ENCODE measurements around the gene WDR72. TPM values are rescaled to one million over a fixed set of nuclear protein-coding genes. Genes with fewer than 3 reads are reported as not detected.

Gene WDR72
- total and polyA plus RNA-seq, 4 donors: 6.1 to 55.4 (median 17.0) TPM

DNA sequence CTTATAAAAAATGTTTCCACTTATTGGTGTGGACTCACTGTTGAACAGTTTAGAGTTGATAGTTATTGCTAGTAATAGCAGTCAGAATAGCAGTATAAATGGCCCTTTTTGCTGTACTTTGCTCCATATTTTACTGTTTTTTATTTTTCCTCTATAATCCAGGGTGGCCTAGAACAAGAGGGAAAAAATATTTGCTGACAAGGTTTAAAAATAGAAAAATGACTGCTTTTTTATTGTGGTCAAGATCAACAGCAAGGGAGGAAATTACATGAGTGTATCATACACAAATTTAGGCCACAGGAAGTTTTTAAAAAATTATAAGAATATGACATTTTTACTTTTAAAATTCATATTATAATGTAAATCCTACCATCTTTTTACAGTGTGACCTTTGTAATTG, 269.1 kb downstream of the WDR72 start:
- DNase-seq (ENCODE audit: low spot score): no peak
- no peaks in the 10 kb centered on the region for H3K27me3 ChIP-seq (ENCODE audit: control insufficient read depth in 4 of 4, insufficient read depth in 4 of 4, low read length in 3 of 4)
- H3K9me3 ChIP-seq (ENCODE audit: control insufficient read depth in 4 of 4, low read length in 3 of 4): no peaks in the 10 kb centered on the region
- H3K4me1 ChIP-seq (ENCODE audit: control insufficient read depth in 4 of 4, insufficient read depth in 4 of 4, low read length in 3 of 4): no peaks in the 10 kb centered on the region
- H3K36me3 ChIP-seq (ENCODE audit: control insufficient read depth in 4 of 4, insufficient read depth in 3 of 4, low read depth in 1 of 4, low read length in 3 of 4): no peaks in the 10 kb centered on the region
- H3K9ac ChIP-seq (ENCODE audit: low read depth in 1 of 2, low read length in 2 of 2): no peak overlapping the region
- no peak overlapping the region for H3K27ac ChIP-seq (ENCODE audit: low read depth in 1 of 2, low read length in 2 of 2)
- TF ChIP-seq HNF4A (conservative IDR thresholded peaks at IDR 0.05): no peak
- TF ChIP-seq, protein P1, sequence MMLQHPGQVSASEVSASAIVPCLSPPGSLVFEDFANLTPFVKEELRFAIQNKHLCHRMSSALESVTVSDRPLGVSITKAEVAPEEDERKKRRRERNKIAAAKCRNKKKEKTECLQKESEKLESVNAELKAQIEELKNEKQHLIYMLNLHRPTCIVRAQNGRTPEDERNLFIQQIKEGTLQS (IDR thresholded peaks at IDR 0.05): no peak
- TF ChIP-seq RXRA (IDR thresholded peaks at IDR 0.05): no peak
- no peak for TF ChIP-seq JUND (IDR thresholded peaks at IDR 0.05)
- no peak for TF ChIP-seq YY1 (IDR thresholded peaks at IDR 0.05)
- TF ChIP-seq TAF1 (conservative IDR thresholded peaks at IDR 0.05): no peak
- no peak for TF ChIP-seq FOXA1 (IDR thresholded peaks at IDR 0.05)
- TF ChIP-seq SP1 (IDR thresholded peaks at IDR 0.05): no peak
- TF ChIP-seq GABPA (IDR thresholded peaks at IDR 0.05 in 1 of 2, conservative IDR thresholded peaks at IDR 0.05 in 1 of 2): no peak
- no peak for TF ChIP-seq EGR1 (IDR thresholded peaks at IDR 0.05; ENCODE audit: low read depth in 2 of 2)
- TF ChIP-seq, protein P2, sequence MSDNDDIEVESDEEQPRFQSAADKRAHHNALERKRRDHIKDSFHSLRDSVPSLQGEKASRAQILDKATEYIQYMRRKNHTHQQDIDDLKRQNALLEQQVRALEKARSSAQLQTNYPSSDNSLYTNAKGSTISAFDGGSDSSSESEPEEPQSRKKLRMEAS (IDR thresholded peaks at IDR 0.05): no peak
- no peak for TF ChIP-seq NR2F2 (IDR thresholded peaks at IDR 0.05)
- TF ChIP-seq, protein P3, sequence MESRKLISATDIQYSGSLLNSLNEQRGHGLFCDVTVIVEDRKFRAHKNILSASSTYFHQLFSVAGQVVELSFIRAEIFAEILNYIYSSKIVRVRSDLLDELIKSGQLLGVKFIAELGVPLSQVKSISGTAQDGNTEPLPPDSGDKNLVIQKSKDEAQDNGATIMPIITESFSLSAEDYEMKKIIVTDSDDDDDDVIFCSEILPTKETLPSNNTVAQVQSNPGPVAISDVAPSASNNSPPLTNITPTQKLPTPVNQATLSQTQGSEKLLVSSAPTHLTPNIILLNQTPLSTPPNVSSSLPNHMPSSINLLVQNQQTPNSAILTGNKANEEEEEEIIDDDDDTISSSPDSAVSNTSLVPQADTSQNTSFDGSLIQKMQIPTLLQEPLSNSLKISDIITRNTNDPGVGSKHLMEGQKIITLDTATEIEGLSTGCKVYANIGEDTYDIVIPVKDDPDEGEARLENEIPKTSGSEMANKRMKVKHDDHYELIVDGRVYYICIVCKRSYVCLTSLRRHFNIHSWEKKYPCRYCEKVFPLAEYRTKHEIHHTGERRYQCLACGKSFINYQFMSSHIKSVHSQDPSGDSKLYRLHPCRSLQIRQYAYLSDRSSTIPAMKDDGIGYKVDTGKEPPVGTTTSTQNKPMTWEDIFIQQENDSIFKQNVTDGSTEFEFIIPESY (IDR thresholded peaks at IDR 0.05): no peak
- TF ChIP-seq RAD21 (IDR thresholded peaks at IDR 0.05): no peak
- TF ChIP-seq, protein P4, sequence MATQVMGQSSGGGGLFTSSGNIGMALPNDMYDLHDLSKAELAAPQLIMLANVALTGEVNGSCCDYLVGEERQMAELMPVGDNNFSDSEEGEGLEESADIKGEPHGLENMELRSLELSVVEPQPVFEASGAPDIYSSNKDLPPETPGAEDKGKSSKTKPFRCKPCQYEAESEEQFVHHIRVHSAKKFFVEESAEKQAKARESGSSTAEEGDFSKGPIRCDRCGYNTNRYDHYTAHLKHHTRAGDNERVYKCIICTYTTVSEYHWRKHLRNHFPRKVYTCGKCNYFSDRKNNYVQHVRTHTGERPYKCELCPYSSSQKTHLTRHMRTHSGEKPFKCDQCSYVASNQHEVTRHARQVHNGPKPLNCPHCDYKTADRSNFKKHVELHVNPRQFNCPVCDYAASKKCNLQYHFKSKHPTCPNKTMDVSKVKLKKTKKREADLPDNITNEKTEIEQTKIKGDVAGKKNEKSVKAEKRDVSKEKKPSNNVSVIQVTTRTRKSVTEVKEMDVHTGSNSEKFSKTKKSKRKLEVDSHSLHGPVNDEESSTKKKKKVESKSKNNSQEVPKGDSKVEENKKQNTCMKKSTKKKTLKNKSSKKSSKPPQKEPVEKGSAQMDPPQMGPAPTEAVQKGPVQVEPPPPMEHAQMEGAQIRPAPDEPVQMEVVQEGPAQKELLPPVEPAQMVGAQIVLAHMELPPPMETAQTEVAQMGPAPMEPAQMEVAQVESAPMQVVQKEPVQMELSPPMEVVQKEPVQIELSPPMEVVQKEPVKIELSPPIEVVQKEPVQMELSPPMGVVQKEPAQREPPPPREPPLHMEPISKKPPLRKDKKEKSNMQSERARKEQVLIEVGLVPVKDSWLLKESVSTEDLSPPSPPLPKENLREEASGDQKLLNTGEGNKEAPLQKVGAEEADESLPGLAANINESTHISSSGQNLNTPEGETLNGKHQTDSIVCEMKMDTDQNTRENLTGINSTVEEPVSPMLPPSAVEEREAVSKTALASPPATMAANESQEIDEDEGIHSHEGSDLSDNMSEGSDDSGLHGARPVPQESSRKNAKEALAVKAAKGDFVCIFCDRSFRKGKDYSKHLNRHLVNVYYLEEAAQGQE (IDR thresholded peaks at IDR 0.05): no peak
- TF ChIP-seq FOXA2 (IDR thresholded peaks at IDR 0.05): no peak
- no peak for TF ChIP-seq CTCF (IDR thresholded peaks at IDR 0.05; ENCODE audit: low read depth, low read length, missing input control)
- TF ChIP-seq HNF4G (IDR thresholded peaks at IDR 0.05): no peak
- H3K4me3 ChIP-seq (ENCODE audit: low read depth in 1 of 3, low read length in 3 of 3): no peak overlapping the region

Data from liver (tissue), 9 donors.